NT2/D1 (cell line): ENCODE measurements around the gene SIM2.

Experiments used
- SUZ12 ChIP-seq: IDR thresholded peaks from 2 replicates; pipeline ENCODE4 v1.6.1; 2011; ENCODE audit not compliant: insufficient read length, insufficient read depth; ENCODE audit errors: extremely low read depth
- YY1 ChIP-seq: IDR thresholded peaks from 2 replicates; pipeline ENCODE4 v1.6.1; 2011; ENCODE audit not compliant: insufficient read length, insufficient read depth
- ZNF274 ChIP-seq: IDR thresholded peaks from 2 replicates; pipeline ENCODE4 v1.6.1; 2011; ENCODE audit warnings: mild to moderate bottlenecking, low read depth, low read length

GRCh38 chr21:36728371-36729111 is 29.6 kb downstream of the SIM2 start:
- TF ChIP-seq YY1 (no peak), SUZ12 (no peak), ZNF274 (no peak)
